Neuron (in vitro differentiated cells): ENCODE data around the gene CDS1.

Experiments used
- H2AFZ ChIP-seq: one replicate; pipeline ENCODE4 v1.6.1; 2013; ENCODE audit warnings: low read depth, mild to moderate bottlenecking, inconsistent platforms, low read length, moderate library complexity
- H3K27me3 ChIP-seq: one replicate; pipeline ENCODE4 v1.6.1; 2013; ENCODE audit warnings: low read length; ENCODE audit not compliant: insufficient read depth
- H3K36me3 ChIP-seq: one replicate; pipeline ENCODE4 v1.6.1; 2013; ENCODE audit warnings: low read length; ENCODE audit not compliant: insufficient read depth
- H3K4me1 ChIP-seq: one replicate; pipeline ENCODE4 v1.6.1; 2013; ENCODE audit warnings: low read length; ENCODE audit not compliant: insufficient read depth
- H3K4me3 ChIP-seq: 2 replicates; pipeline ENCODE4 v1.5.1; 2013; ENCODE audit warnings: mild to moderate bottlenecking, low read length, moderate library complexity
- H3K9me3 ChIP-seq: one replicate; pipeline ENCODE4 v1.6.1; 2013; ENCODE audit warnings: low read length

The CDS1 gene

DNA sequence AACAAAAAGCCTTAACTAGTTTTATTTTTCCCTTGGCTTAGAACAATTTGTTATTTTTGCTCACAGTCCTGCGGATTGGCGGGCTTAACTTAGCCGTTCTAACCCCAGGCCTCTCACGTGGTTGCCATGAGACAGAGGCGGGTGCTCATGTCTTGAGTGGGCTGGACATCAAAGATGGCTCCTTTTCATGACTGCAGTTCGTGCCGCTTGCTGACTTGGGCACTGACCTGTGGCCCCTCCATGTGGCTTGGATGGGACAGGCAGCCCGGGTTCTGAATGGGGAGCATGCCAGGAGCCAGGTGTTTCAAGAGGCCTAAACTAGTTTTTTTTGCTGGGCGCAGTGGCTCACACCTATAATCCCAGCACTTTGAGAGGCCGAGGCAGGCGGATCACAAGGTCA is 40.7 kb downstream of the CDS1 start:
- Histone ChIP-seq H3K27me3 (no peaks in the 10 kb centered on the region), H3K4me1 (no peaks in the 10 kb centered on the region), H3K9me3 (no peaks in the 10 kb centered on the region), H3K36me3 (no peaks in the 10 kb centered on the region), H3K4me3 (no peak overlapping the region), H2AFZ (no peak overlapping the region)

DNA sequence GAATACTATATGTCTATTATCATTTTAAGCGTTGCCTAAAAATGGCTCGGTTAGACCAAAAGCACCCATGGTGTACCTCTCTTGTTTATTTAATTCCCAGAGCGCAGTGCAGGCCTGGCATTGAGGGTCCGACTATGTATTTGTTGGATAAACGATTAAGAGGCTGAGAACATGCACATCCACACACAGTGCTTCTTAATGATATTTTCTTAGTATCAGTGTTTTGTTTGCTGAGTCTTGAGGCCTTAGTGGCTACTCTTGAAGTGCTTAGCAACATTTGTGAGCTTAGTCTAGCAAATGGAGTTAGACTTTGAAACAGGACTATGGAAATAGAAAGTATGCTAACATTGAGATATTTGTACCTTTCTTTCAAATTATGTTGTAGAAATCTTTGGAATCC is 43.7 kb downstream of the CDS1 start:
- no peaks in the 10 kb centered on the region for H3K36me3 ChIP-seq
- H3K4me3 ChIP-seq, result no peak overlapping the region
- H3K9me3 ChIP-seq, result no peaks in the 10 kb centered on the region
- H3K27me3 ChIP-seq, result no peaks in the 10 kb centered on the region
- no peak overlapping the region for H2AFZ ChIP-seq
- no peaks in the 10 kb centered on the region for H3K4me1 ChIP-seq

DNA sequence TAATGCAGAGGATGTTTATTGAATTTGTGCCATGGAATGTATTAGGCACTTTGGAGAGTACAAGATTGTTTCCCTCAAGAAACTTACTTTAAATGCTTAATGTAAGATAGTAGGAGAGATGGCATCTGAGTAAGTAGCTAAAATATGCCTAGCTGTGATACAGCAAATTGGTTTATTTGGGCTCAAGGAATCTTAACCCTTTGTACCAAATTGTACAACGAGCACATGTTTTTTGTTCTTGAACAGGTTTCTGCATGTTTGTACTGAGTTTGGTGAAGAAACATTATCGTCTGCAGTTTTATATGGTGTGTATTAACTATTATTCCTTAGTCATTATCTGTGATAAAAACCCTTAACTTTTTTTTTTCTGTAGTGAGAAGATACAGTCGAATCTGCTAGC is 48.6 kb downstream of the CDS1 start:
- no peak overlapping the region for H3K4me3 ChIP-seq
- no peaks in the 10 kb centered on the region for H3K4me1 ChIP-seq
- no peaks in the 10 kb centered on the region for H3K36me3 ChIP-seq
- no peak overlapping the region for H2AFZ ChIP-seq
- H3K27me3 ChIP-seq, result no peaks in the 10 kb centered on the region
- H3K9me3 ChIP-seq, result no peaks in the 10 kb centered on the region

DNA sequence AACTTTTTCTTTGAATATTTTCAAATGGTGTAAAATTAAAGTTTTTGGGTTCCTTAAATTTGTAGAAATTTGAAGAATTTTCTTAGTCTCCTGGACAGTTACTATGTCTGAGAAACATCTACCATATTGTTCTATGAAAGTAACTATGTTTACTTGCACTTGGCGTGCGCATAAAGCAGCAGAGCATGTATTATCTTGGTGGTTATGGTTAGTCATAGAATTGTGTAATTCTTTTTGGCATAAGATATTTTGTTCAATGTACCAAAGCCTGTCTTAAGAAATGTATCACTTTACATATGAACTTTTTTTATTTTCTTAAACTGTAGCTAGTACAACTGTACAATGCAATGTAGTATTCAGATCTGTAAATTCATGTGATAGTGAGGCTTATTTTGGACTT is 49.2 kb downstream of the CDS1 start:
- Histone ChIP-seq H3K9me3 (no peaks in the 10 kb centered on the region), H3K4me3 (no peak overlapping the region), H3K27me3 (no peaks in the 10 kb centered on the region), H3K4me1 (no peaks in the 10 kb centered on the region), H3K36me3 (no peaks in the 10 kb centered on the region), H2AFZ (no peak overlapping the region)

DNA sequence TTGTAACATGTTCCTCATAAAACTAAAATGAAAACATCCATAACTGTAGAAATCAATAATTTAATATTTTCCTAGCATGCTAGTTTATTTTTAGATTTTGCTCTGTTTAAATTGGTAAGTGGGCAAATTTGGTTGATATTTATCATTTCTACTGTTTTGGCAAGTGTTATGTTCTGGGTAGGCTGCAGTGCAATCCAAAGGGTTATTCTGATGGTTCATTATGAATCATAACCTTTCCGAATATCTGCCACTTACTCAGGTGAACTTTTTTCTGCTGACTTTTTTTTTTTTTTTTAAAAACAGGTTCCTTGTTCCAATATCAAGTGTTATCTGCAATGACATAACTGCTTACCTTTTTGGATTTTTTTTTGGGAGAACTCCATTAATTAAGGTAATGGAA is 52.0 kb downstream of the CDS1 start:
- no peak overlapping the region for H2AFZ ChIP-seq
- no peaks in the 10 kb centered on the region for H3K4me1 ChIP-seq
- no peak overlapping the region for H3K4me3 ChIP-seq
- no peaks in the 10 kb centered on the region for H3K36me3 ChIP-seq
- H3K9me3 ChIP-seq, result no peaks in the 10 kb centered on the region
- H3K27me3 ChIP-seq, result no peaks in the 10 kb centered on the region

DNA sequence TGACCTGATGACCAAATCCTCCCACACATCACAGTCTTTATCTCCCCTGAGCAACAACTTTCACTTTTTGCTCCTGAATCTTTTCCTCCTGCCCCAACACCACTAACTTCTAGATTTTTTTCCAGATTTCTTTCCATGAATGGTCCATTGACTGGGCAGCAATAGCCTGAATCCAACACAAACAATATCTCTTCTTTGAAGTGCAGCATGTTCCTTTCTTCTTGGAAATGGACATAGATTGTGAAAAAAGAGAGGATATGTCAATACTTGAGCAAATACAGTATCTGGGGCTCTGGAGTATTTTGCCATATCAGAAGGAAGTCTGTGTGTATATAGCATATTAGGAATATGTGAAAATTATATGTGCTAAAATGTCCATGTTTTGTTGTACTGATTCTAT is 55.2 kb downstream of the CDS1 start:
- no peak overlapping the region for H2AFZ ChIP-seq
- no peaks in the 10 kb centered on the region for H3K4me1 ChIP-seq
- no peaks in the 10 kb centered on the region for H3K36me3 ChIP-seq
- no peaks in the 10 kb centered on the region for H3K27me3 ChIP-seq
- H3K4me3 ChIP-seq, result no peak overlapping the region
- no peaks in the 10 kb centered on the region for H3K9me3 ChIP-seq

DNA sequence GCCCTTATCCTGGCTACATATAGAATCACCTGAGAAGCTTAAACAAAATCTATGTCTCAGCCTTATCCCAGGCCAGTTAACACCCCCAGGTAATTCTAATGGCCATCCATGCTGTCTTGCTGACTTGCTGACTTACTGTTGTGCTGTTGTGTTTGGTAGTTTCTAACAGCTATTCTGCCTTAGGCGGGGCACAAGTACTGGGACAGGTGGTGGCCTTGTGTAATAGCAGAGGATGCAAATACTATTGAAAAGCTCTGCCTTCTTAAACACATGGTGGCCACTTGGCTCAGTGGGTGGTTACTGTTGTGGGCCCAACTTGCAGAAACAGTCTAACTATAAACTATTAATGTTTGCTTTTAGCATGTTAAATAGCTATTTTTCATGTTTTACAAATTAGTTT is 56.2 kb downstream of the CDS1 start:
- H2AFZ ChIP-seq, result no peak overlapping the region
- H3K27me3 ChIP-seq, result no peaks in the 10 kb centered on the region
- no peaks in the 10 kb centered on the region for H3K9me3 ChIP-seq
- H3K4me1 ChIP-seq, result no peaks in the 10 kb centered on the region
- H3K36me3 ChIP-seq, result no peaks in the 10 kb centered on the region
- no peak overlapping the region for H3K4me3 ChIP-seq

DNA sequence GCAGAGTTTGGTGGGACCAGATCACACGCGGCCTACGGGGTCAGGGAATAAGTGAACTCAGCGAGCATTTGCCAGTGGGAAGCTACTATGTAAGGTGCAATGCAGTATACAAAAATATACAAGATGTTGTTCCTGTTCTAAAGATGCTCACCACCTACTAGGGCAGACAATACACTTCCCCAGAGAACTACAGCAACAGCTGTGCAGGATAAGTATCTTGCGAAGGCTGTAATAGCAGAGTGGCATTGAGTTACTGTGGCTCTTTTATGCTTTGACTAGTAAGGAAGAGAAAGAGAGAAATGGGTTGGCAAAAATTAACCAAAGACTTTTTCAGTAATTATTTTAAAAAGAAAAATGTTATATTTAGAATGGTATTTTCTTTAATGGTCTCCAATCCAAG is 61.2 kb downstream of the CDS1 start:
- H3K4me3 ChIP-seq, result no peak overlapping the region
- H2AFZ ChIP-seq, result no peak overlapping the region
- no peaks in the 10 kb centered on the region for H3K27me3 ChIP-seq
- peaks cover 18% of the 10 kb centered on the region for H3K4me1 ChIP-seq
- no peaks in the 10 kb centered on the region for H3K9me3 ChIP-seq
- no peaks in the 10 kb centered on the region for H3K36me3 ChIP-seq

DNA sequence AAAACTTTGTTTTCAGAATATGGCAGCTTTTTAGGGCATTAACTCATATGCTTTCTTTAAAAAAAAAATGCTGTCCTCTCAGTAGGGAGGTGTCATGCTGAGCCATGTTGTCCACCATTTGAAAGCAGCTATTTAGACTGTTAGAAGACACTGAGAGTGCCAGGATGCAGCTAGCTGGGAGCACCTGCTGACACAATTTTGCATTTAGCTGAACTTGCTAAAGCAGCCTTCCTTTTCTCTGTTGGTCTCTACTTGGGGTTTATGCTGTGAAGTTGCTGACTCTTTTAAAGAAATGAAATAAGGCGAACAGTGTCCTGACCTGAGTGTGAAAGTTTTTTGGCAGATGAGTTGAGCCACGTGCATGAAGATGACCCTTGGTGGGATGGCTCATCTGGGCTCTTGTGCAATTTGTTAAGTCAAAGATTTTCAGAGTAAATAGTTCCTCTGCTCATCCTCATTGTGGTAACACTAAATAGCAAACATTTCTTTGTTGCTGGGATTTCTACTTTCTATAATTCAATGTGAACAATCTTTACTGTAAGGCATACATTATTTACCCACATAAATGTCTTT is 64.5 kb downstream of the CDS1 start:
- H3K4me1 ChIP-seq, result peaks cover 23% of the 10 kb centered on the region
- H3K9me3 ChIP-seq, result no peaks in the 10 kb centered on the region

DNA sequence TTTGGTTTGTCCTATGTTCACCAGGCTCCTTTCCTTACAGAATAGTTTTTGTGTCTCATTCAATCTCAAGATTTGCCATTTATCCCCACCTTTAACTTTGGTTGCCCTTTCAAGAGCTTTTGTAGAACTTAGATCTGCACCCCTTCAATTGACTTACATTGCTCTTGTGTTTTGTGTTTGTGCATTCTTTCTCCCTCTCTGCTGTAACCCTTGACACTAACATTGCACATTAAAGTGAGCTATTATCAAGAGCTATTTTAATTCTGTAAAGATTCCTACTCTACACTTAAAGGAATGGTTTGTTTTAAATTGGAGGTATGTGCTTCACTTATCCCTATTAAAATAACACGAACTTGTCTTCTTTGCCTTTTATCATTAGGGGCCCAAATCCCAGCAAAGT is 65.3 kb downstream of the CDS1 start:
- H3K9me3 ChIP-seq, result no peaks in the 10 kb centered on the region
- H3K4me1 ChIP-seq, result peaks cover 25% of the 10 kb centered on the region
- no peaks in the 10 kb centered on the region for H3K36me3 ChIP-seq
- H3K27me3 ChIP-seq, result no peaks in the 10 kb centered on the region
- H2AFZ ChIP-seq, result no peak overlapping the region
- no peak overlapping the region for H3K4me3 ChIP-seq

More for the DNA sequence above, 64.5 kb downstream of the CDS1 start:
- Histone ChIP-seq H3K27me3 (no peaks in the 10 kb centered on the region), H3K4me3 (no peak overlapping the region), H3K36me3 (no peaks in the 10 kb centered on the region), H2AFZ (no peak overlapping the region)

DNA sequence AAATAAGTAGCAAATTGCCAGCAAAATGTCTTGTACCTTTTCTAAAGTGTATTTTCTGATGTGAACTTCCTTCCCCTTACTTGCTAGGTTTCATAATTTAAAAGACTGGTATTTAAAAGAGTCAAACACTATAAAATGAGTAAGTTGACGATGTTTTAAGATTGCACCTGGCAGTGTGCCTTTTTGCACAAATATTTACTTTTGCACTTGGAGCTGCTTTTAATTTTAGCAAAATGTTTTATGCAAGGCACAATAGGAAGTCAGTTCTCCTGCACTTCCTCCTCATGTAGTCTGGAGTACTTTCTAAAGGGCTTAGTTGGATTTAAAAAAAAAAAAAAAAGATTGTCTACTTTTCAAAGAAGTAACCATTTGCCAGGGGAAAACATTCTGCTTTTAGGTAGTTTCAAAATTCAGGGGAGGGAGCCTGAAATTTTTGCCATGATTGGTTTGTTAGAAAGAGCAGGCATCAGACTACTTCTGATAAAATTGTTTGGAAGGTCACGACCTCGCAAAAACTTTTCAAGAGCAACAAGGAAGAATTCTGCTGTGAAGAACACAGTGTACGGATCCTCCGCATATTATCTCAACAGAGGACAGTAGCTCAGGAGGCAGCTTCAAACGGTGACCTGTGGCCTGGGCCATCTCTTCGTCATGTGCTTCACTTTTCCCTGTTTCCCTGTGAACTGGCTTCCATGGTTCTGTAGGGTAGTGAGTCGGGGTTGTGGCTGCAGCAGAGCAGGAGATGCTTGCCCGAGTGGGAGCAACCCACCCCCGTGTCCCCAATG is 66.1 kb downstream of the CDS1 start:
- Histone ChIP-seq H3K27me3 (no peaks in the 10 kb centered on the region), H3K4me1 (peaks cover 25% of the 10 kb centered on the region), H2AFZ (no peak overlapping the region), H3K9me3 (no peaks in the 10 kb centered on the region), H3K4me3 (no peak overlapping the region), H3K36me3 (no peaks in the 10 kb centered on the region)

DNA sequence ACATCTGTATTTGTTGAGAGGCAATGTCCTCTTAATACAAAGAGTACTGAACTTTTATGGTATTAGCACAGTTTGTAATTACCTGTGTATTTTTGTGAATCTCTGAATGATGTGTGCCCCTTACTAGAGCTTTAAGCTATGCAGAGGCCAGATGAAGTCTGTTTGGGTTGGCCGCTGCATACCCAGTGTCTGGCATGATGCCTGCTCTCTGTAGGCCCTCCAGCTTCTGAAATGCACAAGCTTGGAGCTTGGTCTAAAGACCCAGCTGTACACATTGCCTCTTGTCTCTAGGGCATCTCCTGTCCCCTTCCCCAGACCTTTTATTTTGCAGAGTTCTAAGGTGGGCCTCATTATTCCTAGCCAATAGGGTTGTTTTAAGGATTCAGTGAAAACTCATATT is 68.6 kb downstream of the CDS1 start:
- no peak overlapping the region for H2AFZ ChIP-seq
- H3K4me3 ChIP-seq, result no peak overlapping the region
- no peaks in the 10 kb centered on the region for H3K9me3 ChIP-seq
- H3K36me3 ChIP-seq, result no peaks in the 10 kb centered on the region
- H3K4me1 ChIP-seq, result peaks cover 25% of the 10 kb centered on the region
- no peaks in the 10 kb centered on the region for H3K27me3 ChIP-seq

DNA sequence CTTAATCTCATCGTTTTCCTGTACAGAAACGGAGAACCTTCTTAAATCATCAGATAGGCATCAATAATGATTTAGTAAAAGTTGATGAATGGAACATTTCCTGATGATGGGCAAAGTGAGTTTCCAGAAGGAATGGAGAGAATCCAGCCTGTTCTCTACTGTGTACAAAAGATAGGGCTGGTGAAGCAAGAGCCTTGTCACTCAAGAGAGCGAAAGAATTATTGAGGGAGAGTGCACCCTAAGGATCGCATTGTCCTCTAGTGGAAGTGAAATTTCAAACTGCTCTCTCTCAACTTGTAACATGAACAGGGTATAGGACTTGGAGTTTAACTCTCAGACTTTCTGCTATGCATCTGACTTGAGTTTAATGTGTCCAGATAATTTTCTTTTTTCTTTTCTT is 69.6 kb downstream of the CDS1 start:
- Histone ChIP-seq H3K4me1 (peaks cover 18% of the 10 kb centered on the region), H3K27me3 (no peaks in the 10 kb centered on the region), H3K36me3 (no peaks in the 10 kb centered on the region), H3K4me3 (no peak overlapping the region), H2AFZ (no peak overlapping the region), H3K9me3 (no peaks in the 10 kb centered on the region)

DNA sequence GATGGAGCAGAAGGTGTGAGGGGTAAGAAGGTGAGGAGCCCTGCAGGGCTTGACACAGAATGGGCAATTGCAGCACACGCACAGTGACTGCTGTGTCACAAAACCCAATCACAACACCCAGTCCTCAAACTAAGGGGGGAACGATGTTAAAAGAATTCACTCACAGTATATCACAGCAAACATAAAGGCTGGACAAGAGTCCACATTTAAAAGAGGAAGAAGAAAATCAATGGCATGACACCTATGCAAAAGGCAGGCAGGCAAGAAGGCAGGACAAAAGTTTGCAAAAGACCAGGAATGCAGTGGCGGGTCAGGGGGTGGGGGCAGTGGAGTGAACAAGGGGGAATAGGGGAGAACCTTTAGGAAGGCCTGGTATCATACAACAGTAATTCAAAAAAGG is 77.7 kb downstream of the CDS1 start:
- H3K4me3 ChIP-seq, result no peak overlapping the region
- no peaks in the 10 kb centered on the region for H3K27me3 ChIP-seq
- peaks cover 9% of the 10 kb centered on the region for H3K4me1 ChIP-seq
- H2AFZ ChIP-seq, result no peak overlapping the region
- peaks cover 7% of the 10 kb centered on the region for H3K9me3 ChIP-seq
- no peaks in the 10 kb centered on the region for H3K36me3 ChIP-seq
